HTERT RPE-1 (cell line): Measurements from ENCODE around the gene SFMBT1.

Experiments
- in situ Hi-C: fragments of 300-500 bp; cut with MboI; formaldehyde crosslinking; loops from 4 replicates; pipeline ENCODE4 v1.14.3; 2020; ENCODE audit warnings: low sequenced_read_pairs

The SFMBT1 gene

GRCh38 chr3:52890735-52891134 lies 155.1 kb downstream of the SFMBT1 start:
- in situ Hi-C loops, result no loop called here

GRCh38 chr3:52889901-52890300 lies 156.0 kb downstream of the SFMBT1 start:
- in situ Hi-C loops, result no loop called here

GRCh38 chr3:52887166-52887565 lies 158.7 kb downstream of the SFMBT1 start:
- in situ Hi-C loops, result no loop called here

GRCh38 chr3:52886049-52886730 lies 159.7 kb downstream of the SFMBT1 start:
- in situ Hi-C loops, result no loop called here

GRCh38 chr3:52882377-52882776 lies 163.5 kb downstream of the SFMBT1 start:
- in situ Hi-C loops, result no loop called here

GRCh38 chr3:52881871-52882270 lies 164.0 kb downstream of the SFMBT1 start:
- in situ Hi-C loops, result no loop called here

GRCh38 chr3:52880474-52880873 lies 165.4 kb downstream of the SFMBT1 start:
- in situ Hi-C loops, result no loop called here

- in situ Hi-C loops, result no loop called here
These were observed 165.8 kb downstream of the SFMBT1 start for GRCh38 chr3:52880047-52880446.

GRCh38 chr3:52879581-52879980 lies 166.3 kb downstream of the SFMBT1 start:
- in situ Hi-C loops, result no loop called here

- in situ Hi-C loops, result no loop called here
These were observed 166.8 kb downstream of the SFMBT1 start for GRCh38 chr3:52879090-52879489.

- in situ Hi-C loops, result no loop called here
These were observed 168.8 kb downstream of the SFMBT1 start for GRCh38 chr3:52877085-52877484.

GRCh38 chr3:52874864-52875587 lies 170.8 kb downstream of the SFMBT1 start:
- in situ Hi-C loops, result no loop called here

- in situ Hi-C loops, result no loop called here
These were observed 171.6 kb downstream of the SFMBT1 start for GRCh38 chr3:52874160-52874701.

GRCh38 chr3:52873433-52874159 lies 172.3 kb downstream of the SFMBT1 start:
- in situ Hi-C loops, result no loop called here

GRCh38 chr3:52872245-52872644 lies 173.6 kb downstream of the SFMBT1 start:
- in situ Hi-C loops, result no loop called here

GRCh38 chr3:52871761-52872160 lies 174.1 kb downstream of the SFMBT1 start:
- in situ Hi-C loops, result no loop called here

- in situ Hi-C loops, result no loop called here
These were observed 175.4 kb downstream of the SFMBT1 start for GRCh38 chr3:52870471-52870870.

- in situ Hi-C loops, result no loop called here
These were observed 179.4 kb downstream of the SFMBT1 start for GRCh38 chr3:52866427-52866826.

GRCh38 chr3:52865994-52866393 lies 179.9 kb downstream of the SFMBT1 start:
- in situ Hi-C loops, result no loop called here

- in situ Hi-C loops, result no loop called here
These were observed 185.5 kb downstream of the SFMBT1 start for GRCh38 chr3:52860424-52860768.

- in situ Hi-C loops, result no loop called here
These were observed 186.0 kb downstream of the SFMBT1 start for GRCh38 chr3:52859686-52860423.
